Measurements from ENCODE around the gene P3R3URF. TPM values are rescaled to one million over a fixed set of nuclear protein-coding genes. Genes with fewer than 3 reads are reported as not detected.

P3R3URF gene
- total RNA-seq, 1 donor from 2014 or later, result not detected

DNA sequence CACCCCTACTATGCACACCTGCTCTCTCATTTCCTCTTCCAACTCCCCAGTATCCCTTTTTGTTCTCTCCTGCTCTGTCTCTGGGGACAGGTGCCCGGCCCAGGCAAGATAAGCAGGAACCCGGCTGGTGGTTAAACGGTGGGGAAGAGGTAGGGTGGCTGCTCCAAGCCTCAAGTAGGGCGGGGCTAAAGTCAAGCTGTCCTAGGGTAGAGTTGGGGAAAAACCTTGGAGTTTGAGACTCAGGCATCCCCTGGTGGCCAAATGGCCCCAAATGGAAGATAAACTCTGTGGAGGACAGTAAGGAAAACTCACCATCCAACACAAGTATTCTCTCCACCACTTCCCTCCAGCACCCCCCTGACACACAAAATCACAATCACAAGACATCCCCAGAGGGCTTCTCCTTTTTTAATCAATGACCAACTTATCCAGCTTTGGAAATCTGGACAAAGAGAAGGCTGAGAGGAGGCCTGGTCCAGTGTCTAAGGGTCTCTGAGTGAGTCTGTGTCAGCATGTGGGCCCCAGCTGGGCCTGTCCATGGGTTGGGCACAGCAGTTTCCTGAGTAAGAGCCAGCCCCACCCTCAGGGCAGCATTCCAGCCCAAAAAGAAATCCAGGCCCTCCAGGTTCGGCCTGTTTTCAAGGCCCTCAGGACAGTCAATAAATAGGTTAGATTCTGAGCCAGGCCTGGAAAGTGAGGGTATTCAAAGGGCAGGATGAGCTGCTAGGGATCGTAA, 12.2 kb upstream of the P3R3URF start:
- peak overlapping the region; percentile 23 to 46 for H3K27ac ChIP-seq
- no peaks in the 10 kb centered on the region for H3K9me3 ChIP-seq
- no peak for DNase-seq (ENCODE audit: low spot score in 2 of 2)
- intact Hi-C loops (cut with DNase I), result no loop called here
- no peak overlapping the region for H3K4me3 ChIP-seq
- no peaks in the 10 kb centered on the region for H3K27me3 ChIP-seq
- H3K36me3 ChIP-seq, result peaks cover 32 to 43% of the 10 kb centered on the region in 2 donors
- peaks cover 3 to 7% of the 10 kb centered on the region in 2 donors for H3K4me1 ChIP-seq
- TF ChIP-seq, protein P1, sequence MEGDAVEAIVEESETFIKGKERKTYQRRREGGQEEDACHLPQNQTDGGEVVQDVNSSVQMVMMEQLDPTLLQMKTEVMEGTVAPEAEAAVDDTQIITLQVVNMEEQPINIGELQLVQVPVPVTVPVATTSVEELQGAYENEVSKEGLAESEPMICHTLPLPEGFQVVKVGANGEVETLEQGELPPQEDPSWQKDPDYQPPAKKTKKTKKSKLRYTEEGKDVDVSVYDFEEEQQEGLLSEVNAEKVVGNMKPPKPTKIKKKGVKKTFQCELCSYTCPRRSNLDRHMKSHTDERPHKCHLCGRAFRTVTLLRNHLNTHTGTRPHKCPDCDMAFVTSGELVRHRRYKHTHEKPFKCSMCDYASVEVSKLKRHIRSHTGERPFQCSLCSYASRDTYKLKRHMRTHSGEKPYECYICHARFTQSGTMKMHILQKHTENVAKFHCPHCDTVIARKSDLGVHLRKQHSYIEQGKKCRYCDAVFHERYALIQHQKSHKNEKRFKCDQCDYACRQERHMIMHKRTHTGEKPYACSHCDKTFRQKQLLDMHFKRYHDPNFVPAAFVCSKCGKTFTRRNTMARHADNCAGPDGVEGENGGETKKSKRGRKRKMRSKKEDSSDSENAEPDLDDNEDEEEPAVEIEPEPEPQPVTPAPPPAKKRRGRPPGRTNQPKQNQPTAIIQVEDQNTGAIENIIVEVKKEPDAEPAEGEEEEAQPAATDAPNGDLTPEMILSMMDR (IDR thresholded peaks at IDR 0.05), result no peak

DNA sequence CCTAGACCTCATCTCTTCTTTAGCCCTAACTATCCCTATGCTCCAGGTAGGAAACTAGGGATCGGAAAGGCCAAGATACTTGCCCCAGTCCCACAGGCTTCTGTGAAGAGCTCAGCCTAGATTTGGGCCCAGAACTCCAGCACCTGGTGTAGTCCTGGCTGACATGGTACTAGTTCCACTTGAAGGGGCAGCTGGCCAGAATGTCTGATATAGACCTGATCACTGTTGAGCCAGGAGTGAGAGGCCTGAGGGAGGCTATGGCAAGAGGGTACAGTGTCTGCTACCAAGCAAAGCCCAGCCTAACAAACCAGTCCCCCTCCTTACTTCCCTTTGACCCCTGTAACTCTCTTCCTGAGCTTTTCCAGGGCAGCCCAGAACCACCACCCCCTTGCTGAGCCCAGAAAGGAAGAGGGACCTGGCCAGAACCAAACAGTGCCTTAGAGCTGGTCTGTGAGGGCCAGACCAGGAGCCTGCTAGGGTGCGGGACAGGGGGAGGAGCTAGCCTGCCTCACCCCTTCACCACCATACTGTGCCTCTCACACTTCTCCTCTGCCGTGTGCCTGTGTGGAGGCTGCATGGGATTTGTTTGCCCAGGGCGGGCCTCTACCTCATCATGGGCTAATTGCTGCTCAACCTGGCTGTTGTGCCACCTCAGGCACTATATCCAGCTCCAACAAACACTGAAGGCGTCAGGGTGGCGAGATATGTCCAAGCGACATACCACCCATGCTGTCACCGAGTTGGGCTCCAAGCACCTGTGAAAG, 11.0 kb upstream of the P3R3URF start:
- Histone ChIP-seq H3K4me3 (no peak overlapping the region), H3K36me3 (peaks cover 21 to 32% of the 10 kb centered on the region in 2 donors), H3K4me1 (peaks cover 5 to 13% of the 10 kb centered on the region in 2 donors), H3K27me3 (no peaks in the 10 kb centered on the region), H3K27ac (no peak overlapping the region), H3K9me3 (no peaks in the 10 kb centered on the region)
- intact Hi-C loops (cut with DNase I), result no loop called here
- TF ChIP-seq, protein P1 (IDR thresholded peaks at IDR 0.05), result no peak
- no peak for DNase-seq (ENCODE audit: low spot score in 2 of 2)

DNA sequence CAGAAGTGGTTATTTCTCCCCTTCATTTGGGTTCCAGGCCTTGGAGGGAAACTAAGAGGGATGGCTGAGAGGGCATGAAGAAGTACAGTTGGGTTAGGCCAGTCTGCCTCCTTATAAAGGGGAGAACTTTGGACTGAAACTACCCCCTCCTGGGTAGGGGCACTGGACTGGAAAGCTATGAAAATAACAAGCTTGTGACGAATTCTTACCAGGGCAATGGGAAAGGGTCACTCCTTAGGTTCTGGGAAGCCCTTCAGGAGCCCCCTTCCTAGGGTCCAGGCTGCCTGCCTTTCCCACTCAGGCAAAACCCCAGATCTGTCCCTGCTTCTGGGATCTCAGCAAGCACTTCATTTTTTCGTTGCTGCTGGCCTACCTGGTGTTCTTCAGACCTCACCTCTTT, 9.8 kb upstream of the P3R3URF start:
- intact Hi-C loops (cut with DNase I), result no loop called here
- Histone ChIP-seq H3K36me3 (peaks cover 14 to 27% of the 10 kb centered on the region in 2 donors), H3K4me1 (peaks cover 5 to 13% of the 10 kb centered on the region in 2 donors), H3K4me3 (no peak overlapping the region), H3K27ac (peak overlapping the region in 1 of 2 donors; percentile 93), H3K27me3 (no peaks in the 10 kb centered on the region), H3K9me3 (no peaks in the 10 kb centered on the region)
- no peak for DNase-seq (ENCODE audit: low spot score in 2 of 2)
- TF ChIP-seq, protein P1 (IDR thresholded peaks at IDR 0.05), result no peak

DNA sequence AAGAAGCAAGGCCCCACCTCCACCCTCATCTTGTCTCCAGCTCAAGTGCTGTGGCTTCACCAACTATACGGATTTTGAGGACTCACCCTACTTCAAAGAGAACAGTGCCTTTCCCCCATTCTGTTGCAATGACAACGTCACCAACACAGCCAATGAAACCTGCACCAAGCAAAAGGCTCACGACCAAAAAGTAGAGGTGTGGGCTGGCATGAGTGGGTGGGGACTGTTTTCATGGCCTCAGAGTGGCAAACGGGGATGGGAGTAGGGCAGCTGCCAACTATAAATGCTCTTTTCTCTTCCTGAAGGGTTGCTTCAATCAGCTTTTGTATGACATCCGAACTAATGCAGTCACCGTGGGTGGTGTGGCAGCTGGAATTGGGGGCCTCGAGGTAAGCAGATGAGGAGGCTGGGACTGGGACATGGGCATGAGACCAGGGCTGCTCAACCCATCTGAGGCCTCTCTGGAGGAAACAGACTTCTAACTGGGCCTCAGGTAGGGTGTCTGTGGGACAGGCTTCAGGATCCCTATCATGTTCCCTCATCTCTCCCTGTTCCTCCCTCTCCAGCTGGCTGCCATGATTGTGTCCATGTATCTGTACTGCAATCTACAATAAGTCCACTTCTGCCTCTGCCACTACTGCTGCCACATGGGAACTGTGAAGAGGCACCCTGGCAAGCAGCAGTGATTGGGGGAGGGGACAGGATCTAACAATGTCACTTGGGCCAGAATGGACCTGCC, 8.8 kb upstream of the P3R3URF start:
- no peak overlapping the region for H3K4me3 ChIP-seq
- DNase-seq (ENCODE audit: low spot score in 2 of 2), result no peak
- H3K36me3 ChIP-seq, result peaks cover 4 to 17% of the 10 kb centered on the region in 2 donors
- H3K9me3 ChIP-seq, result no peaks in the 10 kb centered on the region
- peaks cover 5 to 13% of the 10 kb centered on the region in 2 donors for H3K4me1 ChIP-seq
- TF ChIP-seq, protein P1 (IDR thresholded peaks at IDR 0.05), result no peak
- intact Hi-C loops (cut with DNase I), result loop anchor here (5.0 kb wide), 1 partner anchor 293 kb away; no protein-coding TSS in a partner anchor
- peak overlapping the region; percentile 93 for H3K27ac ChIP-seq
- H3K27me3 ChIP-seq, result no peaks in the 10 kb centered on the region

DNA sequence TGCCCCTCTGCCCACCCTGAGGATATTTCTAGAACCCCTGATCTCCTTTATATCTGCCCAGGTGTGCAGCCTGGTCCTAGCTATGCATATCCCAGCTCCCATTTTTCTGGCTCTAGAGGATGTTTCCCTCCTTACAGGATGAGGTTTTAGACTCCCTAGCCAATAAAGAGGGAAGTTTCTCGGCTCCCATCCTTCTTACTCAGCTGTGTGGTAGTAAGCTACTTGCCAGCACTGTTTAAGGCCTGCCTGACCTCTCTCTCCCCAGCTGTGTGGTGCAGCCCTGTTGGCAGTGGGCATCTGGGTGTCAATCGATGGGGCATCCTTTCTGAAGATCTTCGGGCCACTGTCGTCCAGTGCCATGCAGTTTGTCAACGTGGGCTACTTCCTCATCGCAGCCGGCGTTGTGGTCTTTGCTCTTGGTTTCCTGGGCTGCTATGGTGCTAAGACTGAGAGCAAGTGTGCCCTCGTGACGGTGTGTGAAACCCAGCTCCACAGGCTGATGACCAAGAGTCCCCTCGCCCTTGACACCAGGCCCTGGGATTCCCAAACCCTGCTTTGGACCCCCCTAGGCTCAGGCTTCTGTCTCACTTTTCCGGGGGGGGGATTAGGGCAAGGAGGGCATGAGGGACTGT, 7.8 kb upstream of the P3R3URF start:
- Histone ChIP-seq H3K4me1 (peaks cover 5 to 13% of the 10 kb centered on the region in 2 donors), H3K4me3 (no peak overlapping the region), H3K27me3 (no peaks in the 10 kb centered on the region), H3K36me3 (peaks cover 0 to 8% of the 10 kb centered on the region in 2 donors), H3K27ac (peak overlapping the region; percentile 93), H3K9me3 (no peaks in the 10 kb centered on the region)
- TF ChIP-seq, protein P1 (IDR thresholded peaks at IDR 0.05), result no peak
- DNase-seq (ENCODE audit: low spot score in 2 of 2), result no peak
- intact Hi-C loops (cut with DNase I), result loop anchor here (1.0 to 5.0 kb wide), 6 partner anchors 14 to 381 kb away; partner anchors contain the start of genes LURAP1, MAST2, PIK3R3 and POMGNT1
